Measurements from ENCODE around the gene TRMT11.
"Not testable (repeated sequence)": the region's sequence is repeated elsewhere in the genome, so short reads cannot be mapped to it uniquely, and the experiment has no call there.

TRMT11 gene

DNA sequence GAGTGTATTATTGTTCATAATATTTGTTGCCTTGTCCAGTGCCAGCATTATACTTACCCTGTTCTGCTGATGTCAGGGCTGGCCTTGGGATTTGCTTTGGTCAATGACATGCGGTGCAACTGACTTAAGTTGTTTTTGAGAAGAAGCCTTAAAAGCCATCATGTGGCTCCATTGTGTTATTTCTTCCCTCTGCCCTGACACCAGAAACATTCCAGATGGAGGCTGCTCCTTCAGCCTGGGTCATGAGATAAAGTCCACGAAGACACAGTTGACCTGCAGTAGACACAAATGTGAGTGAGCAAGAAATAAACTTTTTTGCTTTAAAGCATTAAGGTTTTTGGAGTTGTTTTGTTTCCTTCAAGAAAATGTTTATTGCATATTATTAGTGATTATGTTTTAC lies 37.3 kb upstream of the TRMT11 start:
- no peaks in the 10 kb centered on the region for H3K9me3 ChIP-seq
- no peaks in the 10 kb centered on the region for H3K36me3 ChIP-seq
- no peak overlapping the region for H3K4me3 ChIP-seq (ENCODE audit: low read depth, low read length)
- no peak for DNase-seq
- peaks cover 11% of the 10 kb centered on the region for H3K4me1 ChIP-seq
- no peaks in the 10 kb centered on the region for H3K27me3 ChIP-seq
- TF ChIP-seq, protein P1, sequence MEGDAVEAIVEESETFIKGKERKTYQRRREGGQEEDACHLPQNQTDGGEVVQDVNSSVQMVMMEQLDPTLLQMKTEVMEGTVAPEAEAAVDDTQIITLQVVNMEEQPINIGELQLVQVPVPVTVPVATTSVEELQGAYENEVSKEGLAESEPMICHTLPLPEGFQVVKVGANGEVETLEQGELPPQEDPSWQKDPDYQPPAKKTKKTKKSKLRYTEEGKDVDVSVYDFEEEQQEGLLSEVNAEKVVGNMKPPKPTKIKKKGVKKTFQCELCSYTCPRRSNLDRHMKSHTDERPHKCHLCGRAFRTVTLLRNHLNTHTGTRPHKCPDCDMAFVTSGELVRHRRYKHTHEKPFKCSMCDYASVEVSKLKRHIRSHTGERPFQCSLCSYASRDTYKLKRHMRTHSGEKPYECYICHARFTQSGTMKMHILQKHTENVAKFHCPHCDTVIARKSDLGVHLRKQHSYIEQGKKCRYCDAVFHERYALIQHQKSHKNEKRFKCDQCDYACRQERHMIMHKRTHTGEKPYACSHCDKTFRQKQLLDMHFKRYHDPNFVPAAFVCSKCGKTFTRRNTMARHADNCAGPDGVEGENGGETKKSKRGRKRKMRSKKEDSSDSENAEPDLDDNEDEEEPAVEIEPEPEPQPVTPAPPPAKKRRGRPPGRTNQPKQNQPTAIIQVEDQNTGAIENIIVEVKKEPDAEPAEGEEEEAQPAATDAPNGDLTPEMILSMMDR (IDR thresholded peaks at IDR 0.05; ENCODE audit: low read depth, low read length): no peak

DNA sequence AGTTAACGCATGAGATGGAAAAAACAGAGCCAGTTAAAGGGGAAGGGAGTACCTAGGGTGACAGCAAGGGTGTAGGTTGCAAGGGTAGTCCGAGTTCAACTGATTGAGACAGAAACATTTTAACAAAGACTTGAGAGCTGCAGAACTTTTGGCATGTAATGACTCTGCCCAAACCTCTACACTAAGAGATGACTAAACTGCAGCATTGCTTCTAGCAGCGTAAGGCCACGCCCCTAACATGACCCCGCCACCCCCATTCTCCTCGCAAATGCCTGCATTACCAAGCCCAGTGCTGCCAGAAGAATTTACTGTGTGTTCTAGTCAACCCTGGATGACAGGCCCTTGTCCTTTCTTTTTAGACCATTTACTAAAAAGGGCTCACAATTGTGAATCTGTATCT lies 36.0 kb upstream of the TRMT11 start:
- DNase-seq: no peak
- H3K4me1 ChIP-seq: peaks cover 11% of the 10 kb centered on the region

DNA sequence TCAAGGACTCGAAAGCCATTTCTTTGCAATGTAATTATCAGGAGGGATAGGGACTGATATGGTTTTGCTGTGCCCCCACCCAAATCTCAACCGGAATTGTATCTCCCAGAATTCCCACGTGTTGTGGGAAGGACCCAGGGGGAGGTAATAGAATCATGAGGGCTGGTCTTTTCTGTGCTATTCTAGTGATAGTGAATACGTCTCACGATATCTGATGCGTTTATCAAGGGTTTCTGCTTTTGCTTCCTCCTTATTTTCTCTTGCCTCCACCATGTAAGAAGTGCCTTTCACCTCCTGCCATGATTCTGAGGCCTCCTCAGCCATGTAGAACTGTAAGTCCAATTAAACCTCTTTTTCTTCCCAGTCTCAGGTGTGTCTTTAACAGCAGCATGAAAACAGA lies 35.6 kb upstream of the TRMT11 start:
- H3K36me3 ChIP-seq; H3K9me3 ChIP-seq; H3K4me3 ChIP-seq (ENCODE audit: low read depth, low read length); H3K4me1 ChIP-seq; DNase-seq; H3K27me3 ChIP-seq: not testable (repeated sequence)

More for the DNA sequence above, 36.0 kb upstream of the TRMT11 start:
- TF ChIP-seq, protein P1 (IDR thresholded peaks at IDR 0.05; ENCODE audit: low read depth, low read length): no peak
- H3K27me3 ChIP-seq: no peaks in the 10 kb centered on the region
- no peaks in the 10 kb centered on the region for H3K9me3 ChIP-seq
- H3K36me3 ChIP-seq: no peaks in the 10 kb centered on the region
- no peak overlapping the region for H3K4me3 ChIP-seq (ENCODE audit: low read depth, low read length)

DNA sequence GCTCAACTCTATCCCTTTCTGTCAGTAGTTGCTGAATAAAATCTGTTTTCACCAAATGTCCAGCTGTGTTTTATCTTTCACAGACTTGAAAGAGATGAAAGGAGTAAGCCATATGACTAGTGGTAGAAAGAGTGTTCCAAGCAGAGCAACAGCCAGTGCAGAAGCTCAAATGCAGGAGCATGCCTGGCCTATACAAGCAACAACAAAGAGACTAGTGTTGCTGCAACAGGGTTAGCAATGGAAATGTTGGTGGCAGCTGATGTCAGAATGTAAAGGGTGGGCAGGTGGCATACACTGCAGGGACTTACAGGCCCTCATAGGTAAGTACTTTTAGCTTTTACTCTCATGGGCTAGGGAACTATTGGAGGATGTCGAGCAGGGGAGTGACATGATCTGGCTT lies 35.0 kb upstream of the TRMT11 start:
- Histone ChIP-seq H3K4me1 (peaks cover 5% of the 10 kb centered on the region; the same call in 1 of the 2 replicates), H3K9me3 (no peaks in the 10 kb centered on the region), H3K27me3 (no peaks in the 10 kb centered on the region), H3K4me3 (ENCODE audit: low read depth, low read length) (no peak overlapping the region), H3K36me3 (no peaks in the 10 kb centered on the region)
- TF ChIP-seq, protein P1 (IDR thresholded peaks at IDR 0.05; ENCODE audit: low read depth, low read length): no peak
- no peak for DNase-seq

DNA sequence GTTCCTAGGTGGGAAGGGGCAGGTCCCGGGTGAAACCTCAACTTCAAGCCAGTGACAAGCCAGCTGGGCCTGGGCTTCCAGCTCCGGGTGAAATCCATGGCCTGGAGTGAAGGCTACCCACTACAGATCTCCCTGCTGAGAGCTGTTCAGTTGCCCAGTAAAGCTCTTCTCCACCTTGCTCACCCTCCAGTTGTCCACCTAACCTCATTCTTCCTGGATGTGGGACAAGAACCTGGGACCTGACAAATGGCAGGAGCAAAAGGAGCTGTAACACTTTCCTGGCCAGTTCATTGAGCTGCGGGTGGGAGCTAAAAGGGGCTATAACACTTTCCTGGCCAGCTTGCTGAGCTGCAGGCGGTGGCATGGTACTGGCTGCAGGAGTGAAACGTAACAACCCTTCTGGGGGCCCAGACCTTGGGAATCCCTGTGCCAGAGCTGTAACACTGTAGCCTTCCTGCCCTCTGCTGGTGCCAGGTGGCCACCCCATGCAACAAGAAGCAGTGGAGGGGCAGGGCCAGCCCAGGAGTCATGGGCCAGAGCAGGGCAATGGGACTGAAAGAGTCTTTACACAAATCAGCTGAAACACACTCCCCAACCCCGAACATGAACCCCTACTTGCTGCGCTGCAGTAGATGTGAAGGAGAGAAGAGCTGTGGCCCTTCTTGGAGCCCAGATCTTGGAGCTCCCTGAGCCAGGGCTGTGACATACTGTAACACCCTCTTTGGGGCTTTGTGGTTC lies 33.4 kb upstream of the TRMT11 start:
- TF ChIP-seq, protein P1 (IDR thresholded peaks at IDR 0.05; ENCODE audit: low read depth, low read length): peak; percentile 73
- no peaks in the 10 kb centered on the region for H3K9me3 ChIP-seq
- no peaks in the 10 kb centered on the region for H3K27me3 ChIP-seq
- peaks cover 2% of the 10 kb centered on the region; the same call in 1 of the 2 replicates for H3K4me1 ChIP-seq
- DNase-seq: peak; percentile 75
- no peak overlapping the region for H3K4me3 ChIP-seq (ENCODE audit: low read depth, low read length)
- H3K36me3 ChIP-seq: no peaks in the 10 kb centered on the region

DNA sequence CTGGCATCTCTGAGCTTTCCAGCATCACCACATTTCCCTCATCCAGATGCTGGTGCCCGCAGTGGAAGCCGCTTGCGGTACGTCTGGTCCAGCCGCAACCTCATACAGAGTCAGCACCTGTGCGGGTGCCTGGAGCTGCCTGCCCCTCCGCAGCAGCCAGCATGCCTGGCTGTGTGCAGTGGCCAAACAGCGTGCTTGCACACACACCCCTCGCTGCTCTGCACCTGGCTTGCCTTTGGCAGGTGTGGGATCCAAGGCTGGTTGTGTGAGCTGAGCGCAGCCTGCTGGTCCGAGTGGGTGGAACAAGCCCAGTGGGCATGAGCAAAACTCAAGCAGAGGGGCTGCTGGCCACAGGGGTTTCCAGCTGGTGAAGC lies 32.9 kb upstream of the TRMT11 start:
- peaks cover 2% of the 10 kb centered on the region; the same call in 1 of the 2 replicates for H3K4me1 ChIP-seq
- DNase-seq: peak; percentile 51
- TF ChIP-seq, protein P1 (IDR thresholded peaks at IDR 0.05; ENCODE audit: low read depth, low read length): peak; percentile 49
- no peak overlapping the region for H3K4me3 ChIP-seq (ENCODE audit: low read depth, low read length)
- H3K36me3 ChIP-seq: no peaks in the 10 kb centered on the region
- H3K9me3 ChIP-seq: no peaks in the 10 kb centered on the region
- no peaks in the 10 kb centered on the region for H3K27me3 ChIP-seq
